ENCODE results near the gene IER5L.
"Not testable (repeated sequence)": the region's sequence is repeated elsewhere in the genome, so short reads cannot be mapped to it uniquely, and the experiment has no call there.

Gene IER5L

GRCh38 chr9:129138144-129138462, 40.0 kb downstream of the IER5L start:
- DNase-seq, result no peak

GRCh38 chr9:129137292-129138143, 40.5 kb downstream of the IER5L start:
- DNase-seq, result no peak

GRCh38 chr9:129136446-129137035, 41.5 kb downstream of the IER5L start:
- no peak for DNase-seq

- no peak for DNase-seq
Observed at GRCh38 chr9:129135476-129135875, 42.6 kb downstream of the IER5L start.

- DNase-seq, result no peak
Observed at GRCh38 chr9:129133082-129133481, 45.0 kb downstream of the IER5L start.

GRCh38 chr9:129131300-129132145, 46.5 kb downstream of the IER5L start:
- no peak for DNase-seq

- no peak for DNase-seq
Observed at GRCh38 chr9:129130791-129131190, 47.3 kb downstream of the IER5L start.

- DNase-seq, result not testable (repeated sequence)
Observed at GRCh38 chr9:129130271-129130670, 47.8 kb downstream of the IER5L start.

GRCh38 chr9:129128689-129129088, 49.4 kb downstream of the IER5L start:
- no peak for DNase-seq

GRCh38 chr9:129126749-129127618, 51.1 kb downstream of the IER5L start:
- no peak for DNase-seq
